ENCODE results near the gene TFPI.
"Not testable (repeated sequence)": the region's sequence is repeated elsewhere in the genome, so short reads cannot be mapped to it uniquely, and the experiment has no call there.

The TFPI gene

DNA sequence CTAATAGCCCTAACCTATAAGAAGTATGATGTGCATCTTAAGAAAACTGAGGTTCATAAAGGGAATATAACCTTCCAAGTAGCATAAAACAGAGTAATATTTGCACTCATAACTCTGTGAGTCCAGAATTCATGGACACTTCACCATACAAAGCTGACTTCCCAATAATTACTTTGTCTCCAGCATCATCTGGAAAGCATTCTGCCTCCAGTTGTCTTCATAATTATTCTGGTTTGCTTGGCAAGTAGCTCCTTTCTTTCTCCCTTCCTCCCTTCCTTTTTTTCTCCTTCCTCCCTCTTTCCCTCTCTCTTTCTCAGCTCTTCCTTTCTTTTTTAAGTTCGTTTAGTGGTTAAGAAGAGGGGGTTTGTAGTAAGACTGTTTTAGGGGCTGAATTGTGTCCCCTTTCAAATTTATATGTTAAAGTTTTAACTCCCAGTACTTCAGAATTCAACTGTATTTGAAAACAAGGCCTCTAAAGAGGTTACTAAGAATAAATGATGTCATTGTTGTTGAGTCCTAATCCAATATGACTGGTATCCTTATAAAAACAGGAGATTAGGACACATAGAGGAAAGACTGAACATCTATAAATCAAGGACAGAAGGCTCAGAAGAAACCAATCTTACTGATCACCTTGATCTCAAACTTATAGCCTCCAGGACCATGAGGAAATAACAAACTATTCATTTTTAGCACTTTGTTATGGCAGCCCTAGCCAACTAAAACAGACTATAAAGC lies 28.9 kb downstream of the TFPI start:
- WGBS (ENCODE audit: insufficient coverage) = no CpG with 5 or more reads among the region's 1 CpG
- DNase-seq = no peak
- no peak overlapping the region for H3K4me3 ChIP-seq (ENCODE audit: control insufficient read depth in 1 of 7, extremely low read depth in 1 of 7, insufficient read depth in 4 of 7, low read depth in 2 of 7, low read length in 6 of 7)
- H3K27me3 ChIP-seq (replicated peaks in 2 of 5; ENCODE audit: control insufficient read depth in 4 of 5, insufficient read depth in 5 of 5, low read length in 4 of 5) = no peaks in the 10 kb centered on the region
- CTCF ChIA-PET = interaction anchor here (1.0 to 1.3 kb wide), 3 partner anchors 22 to 55 kb away, joined by 3 to 5 read pairs (median 4); no protein-coding TSS in a partner anchor
- H3K4me1 ChIP-seq (ENCODE audit: control extremely low read depth in 1 of 4, control insufficient read depth in 4 of 4, insufficient read depth in 4 of 4, low read length in 3 of 4) = no peaks in the 10 kb centered on the region
- no peak overlapping the region for H3K27ac ChIP-seq (ENCODE audit: insufficient read depth in 1 of 2, low read depth in 1 of 2, low read length in 2 of 2, poor library complexity in 1 of 2, severe bottlenecking in 2 of 2)
- POLR2A ChIA-PET = no interaction called here
- H3K9me3 ChIP-seq (ENCODE audit: control extremely low read depth in 1 of 5, control insufficient read depth in 4 of 5, insufficient read depth in 2 of 5, low read depth in 1 of 5, low read length in 4 of 5) = peaks cover 0 to 5% (median 0%) of the 10 kb centered on the region in 5 experiments
- peaks cover 4 to 36% (median 16%) of the 10 kb centered on the region in 4 experiments for H3K36me3 ChIP-seq (ENCODE audit: control insufficient read depth in 4 of 4, insufficient read depth in 4 of 4, low read length in 3 of 4)

DNA sequence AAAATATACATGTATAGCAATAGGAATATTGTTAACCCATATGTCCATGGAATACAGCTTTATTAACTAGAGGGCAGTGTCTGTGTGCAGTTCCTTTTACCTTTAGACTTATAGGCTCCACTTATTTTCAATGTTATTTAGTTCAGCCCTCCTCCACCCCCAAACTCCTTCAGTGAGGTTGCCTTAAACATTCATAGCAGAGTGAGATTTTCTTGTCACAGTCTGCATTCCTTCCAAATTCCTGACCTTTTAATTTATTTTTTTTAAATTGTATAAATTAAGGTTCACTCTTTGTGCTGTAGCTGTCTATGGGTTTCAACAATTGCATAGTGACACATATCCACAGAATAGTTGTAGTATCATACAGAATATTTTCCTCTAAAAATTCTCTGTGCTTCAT lies 30.9 kb downstream of the TFPI start:
- peaks cover 4 to 40% (median 18%) of the 10 kb centered on the region in 4 experiments for H3K36me3 ChIP-seq (ENCODE audit: control insufficient read depth in 4 of 4, insufficient read depth in 4 of 4, low read length in 3 of 4)
- no peaks in the 10 kb centered on the region for H3K27me3 ChIP-seq (replicated peaks in 2 of 5; ENCODE audit: control insufficient read depth in 4 of 5, insufficient read depth in 5 of 5, low read length in 4 of 5)
- H3K9me3 ChIP-seq (ENCODE audit: control extremely low read depth in 1 of 5, control insufficient read depth in 4 of 5, insufficient read depth in 2 of 5, low read depth in 1 of 5, low read length in 4 of 5) = peaks cover 0 to 25% (median 5%) of the 10 kb centered on the region in 5 experiments
- CTCF ChIA-PET = no interaction called here
- H3K27ac ChIP-seq (ENCODE audit: insufficient read depth in 1 of 2, low read depth in 1 of 2, low read length in 2 of 2, poor library complexity in 1 of 2, severe bottlenecking in 2 of 2) = no peak overlapping the region
- no peak overlapping the region for H3K4me3 ChIP-seq (ENCODE audit: control insufficient read depth in 1 of 7, extremely low read depth in 1 of 7, insufficient read depth in 4 of 7, low read depth in 2 of 7, low read length in 6 of 7)
- no peaks in the 10 kb centered on the region for H3K4me1 ChIP-seq (ENCODE audit: control extremely low read depth in 1 of 4, control insufficient read depth in 4 of 4, insufficient read depth in 4 of 4, low read length in 3 of 4)
- POLR2A ChIA-PET = no interaction called here
- no peak for DNase-seq

DNA sequence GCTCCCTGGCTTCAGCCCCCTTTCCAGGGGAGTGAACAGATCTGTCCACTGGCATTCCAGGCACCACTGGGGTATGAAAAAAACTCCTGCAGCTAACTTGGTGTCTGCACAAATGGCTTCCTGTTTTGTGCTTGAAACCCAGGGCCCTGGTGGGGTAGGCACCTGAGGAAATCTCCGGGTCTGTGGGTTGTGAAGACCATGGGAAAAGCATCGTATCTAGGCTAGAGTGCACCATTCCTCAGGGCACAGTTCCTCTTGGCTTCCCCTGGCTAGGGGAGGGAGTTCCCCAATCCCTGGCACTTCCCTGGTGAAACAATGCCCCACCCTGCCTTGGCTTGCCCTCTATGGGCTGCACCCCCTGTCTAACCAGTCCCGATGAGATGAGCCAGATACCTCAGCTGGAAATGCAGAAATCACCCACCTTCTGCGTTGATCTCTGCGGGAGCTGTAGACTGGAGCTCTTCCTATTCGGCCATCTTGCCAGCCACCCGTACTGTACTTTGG lies 34.1 kb downstream of the TFPI start:
- 98% methylated on average over 5 of the region's 7 CpGs for WGBS (ENCODE audit: insufficient coverage)
- peaks cover 0 to 38% (median 5%) of the 10 kb centered on the region in 5 experiments for H3K9me3 ChIP-seq (ENCODE audit: control extremely low read depth in 1 of 5, control insufficient read depth in 4 of 5, insufficient read depth in 2 of 5, low read depth in 1 of 5, low read length in 4 of 5)
- H3K4me1 ChIP-seq (ENCODE audit: control extremely low read depth in 1 of 4, control insufficient read depth in 4 of 4, insufficient read depth in 4 of 4, low read length in 3 of 4) = no peaks in the 10 kb centered on the region
- CTCF ChIA-PET = interaction anchor here (1.3 to 1.5 kb wide), 3 partner anchors 8 to 20 kb away, joined by 4 to 5 read pairs (median 4); no protein-coding TSS in a partner anchor
- peaks cover 4 to 38% (median 15%) of the 10 kb centered on the region in 4 experiments for H3K36me3 ChIP-seq (ENCODE audit: control insufficient read depth in 4 of 4, insufficient read depth in 4 of 4, low read length in 3 of 4)
- no peaks in the 10 kb centered on the region for H3K27me3 ChIP-seq (replicated peaks in 2 of 5; ENCODE audit: control insufficient read depth in 4 of 5, insufficient read depth in 5 of 5, low read length in 4 of 5)
- H3K4me3 ChIP-seq (ENCODE audit: control insufficient read depth in 1 of 7, extremely low read depth in 1 of 7, insufficient read depth in 4 of 7, low read depth in 2 of 7, low read length in 6 of 7) = no peak overlapping the region
- no peak overlapping the region for H3K27ac ChIP-seq (ENCODE audit: insufficient read depth in 1 of 2, low read depth in 1 of 2, low read length in 2 of 2, poor library complexity in 1 of 2, severe bottlenecking in 2 of 2)
- POLR2A ChIA-PET = no interaction called here
- DNase-seq = no peak

DNA sequence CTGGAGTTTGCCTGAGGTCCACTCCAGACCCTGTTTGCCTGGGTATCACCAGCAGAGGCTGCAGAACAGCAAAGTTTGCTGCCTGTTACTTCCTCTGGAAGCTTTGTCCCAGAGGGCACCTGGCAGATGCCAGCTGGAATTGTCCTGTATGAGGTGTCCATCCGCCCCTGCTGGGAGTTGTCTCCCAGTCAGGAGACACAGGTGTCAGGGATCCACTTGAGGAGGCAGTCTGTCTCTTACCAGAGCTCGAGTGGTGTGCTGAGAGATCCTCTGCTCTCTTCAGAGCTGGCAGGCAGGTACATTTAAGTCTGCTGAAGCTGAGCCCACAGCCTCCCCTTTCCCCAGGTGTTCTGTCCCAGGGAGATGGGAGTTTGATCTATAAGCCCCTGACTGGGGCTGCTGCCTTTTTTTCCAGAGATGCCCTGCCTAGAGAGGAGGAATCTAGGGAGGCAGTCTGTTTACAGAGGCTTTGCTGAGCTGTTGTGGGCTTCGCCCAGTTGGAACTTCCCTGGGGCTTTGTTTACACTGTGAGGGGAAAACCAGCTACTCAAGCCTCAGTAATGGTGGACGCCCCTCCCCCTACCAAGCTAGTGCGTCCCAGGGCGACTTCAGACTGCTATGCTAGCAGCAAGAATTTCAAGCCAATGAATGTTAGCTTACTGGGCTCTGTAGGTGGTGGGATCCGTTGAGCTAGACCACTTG lies 34.7 kb downstream of the TFPI start:
- Histone ChIP-seq H3K36me3 (ENCODE audit: control insufficient read depth in 4 of 4, insufficient read depth in 4 of 4, low read length in 3 of 4) (peaks cover 4 to 34% (median 14%) of the 10 kb centered on the region in 4 experiments), H3K27me3 (replicated peaks in 2 of 5; ENCODE audit: control insufficient read depth in 4 of 5, insufficient read depth in 5 of 5, low read length in 4 of 5) (no peaks in the 10 kb centered on the region), H3K27ac (ENCODE audit: insufficient read depth in 1 of 2, low read depth in 1 of 2, low read length in 2 of 2, poor library complexity in 1 of 2, severe bottlenecking in 2 of 2) (no peak overlapping the region), H3K4me3 (ENCODE audit: control insufficient read depth in 1 of 7, extremely low read depth in 1 of 7, insufficient read depth in 4 of 7, low read depth in 2 of 7, low read length in 6 of 7) (no peak overlapping the region), H3K4me1 (ENCODE audit: control extremely low read depth in 1 of 4, control insufficient read depth in 4 of 4, insufficient read depth in 4 of 4, low read length in 3 of 4) (no peaks in the 10 kb centered on the region), H3K9me3 (ENCODE audit: control extremely low read depth in 1 of 5, control insufficient read depth in 4 of 5, insufficient read depth in 2 of 5, low read depth in 1 of 5, low read length in 4 of 5) (peaks cover 0 to 40% (median 5%) of the 10 kb centered on the region in 5 experiments)
- ChIA-PET CTCF (interaction anchor here (1.3 to 1.5 kb wide), 3 partner anchors 8 to 20 kb away, joined by 4 to 5 read pairs (median 4); no protein-coding TSS in a partner anchor), POLR2A (no interaction called here)
- DNase-seq = no peak
- 99% methylated on average over 7 of the region's 7 CpGs for whole genome bisulfite sequencing (ENCODE audit: insufficient coverage)

DNA sequence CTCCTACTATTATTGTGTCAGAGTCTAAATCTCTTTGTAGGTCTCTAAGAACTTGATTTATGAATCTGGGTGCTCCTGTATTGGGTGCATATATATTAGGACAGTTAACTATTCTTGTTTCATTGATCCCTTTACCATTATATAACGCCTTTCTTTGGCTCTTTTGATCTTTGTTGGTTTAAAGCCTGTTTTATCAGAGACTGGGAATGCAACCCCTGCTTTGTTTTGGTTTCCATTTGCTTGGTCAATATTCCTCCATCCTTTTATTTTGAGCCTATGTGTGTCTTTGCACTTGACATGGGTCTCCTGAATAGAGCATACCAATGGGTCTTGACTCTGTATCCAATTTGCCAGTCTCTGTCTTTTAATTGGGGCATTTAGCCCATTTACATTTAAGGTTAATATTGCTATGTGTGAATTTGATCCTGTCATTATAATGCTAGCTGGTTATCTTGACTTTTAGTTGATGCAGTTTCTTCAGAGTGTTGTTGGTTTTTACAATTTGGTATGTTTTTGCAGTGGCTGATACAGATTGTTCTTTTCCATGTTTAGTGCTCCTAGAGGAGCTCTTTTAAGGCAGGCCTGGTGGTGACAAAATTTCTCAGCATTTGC lies 36.4 kb downstream of the TFPI start:
- H3K4me1 ChIP-seq (ENCODE audit: control extremely low read depth in 1 of 4, control insufficient read depth in 4 of 4, insufficient read depth in 4 of 4, low read length in 3 of 4); H3K4me3 ChIP-seq (ENCODE audit: control insufficient read depth in 1 of 7, extremely low read depth in 1 of 7, insufficient read depth in 4 of 7, low read depth in 2 of 7, low read length in 6 of 7); POLR2A ChIA-PET; H3K27me3 ChIP-seq (replicated peaks in 2 of 5; ENCODE audit: control insufficient read depth in 4 of 5, insufficient read depth in 5 of 5, low read length in 4 of 5); DNase-seq; H3K27ac ChIP-seq (ENCODE audit: insufficient read depth in 1 of 2, low read depth in 1 of 2, low read length in 2 of 2, poor library complexity in 1 of 2, severe bottlenecking in 2 of 2): not testable (repeated sequence)
- WGBS (ENCODE audit: insufficient coverage) = no CpG with 5 or more reads among the region's 1 CpG
- CTCF ChIA-PET = interaction anchor here (1.2 to 1.4 kb wide), 3 partner anchors 14 to 18 kb away, joined by 3 to 4 read pairs (median 4); no protein-coding TSS in a partner anchor
- H3K36me3 ChIP-seq (ENCODE audit: control insufficient read depth in 4 of 4, insufficient read depth in 4 of 4, low read length in 3 of 4) = peaks cover 4 to 33% (median 14%) of the 10 kb centered on the region in 4 experiments
- H3K9me3 ChIP-seq (ENCODE audit: control extremely low read depth in 1 of 5, control insufficient read depth in 4 of 5, insufficient read depth in 2 of 5, low read depth in 1 of 5, low read length in 4 of 5) = peaks cover 2 to 40% (median 5%) of the 10 kb centered on the region in 5 experiments

DNA sequence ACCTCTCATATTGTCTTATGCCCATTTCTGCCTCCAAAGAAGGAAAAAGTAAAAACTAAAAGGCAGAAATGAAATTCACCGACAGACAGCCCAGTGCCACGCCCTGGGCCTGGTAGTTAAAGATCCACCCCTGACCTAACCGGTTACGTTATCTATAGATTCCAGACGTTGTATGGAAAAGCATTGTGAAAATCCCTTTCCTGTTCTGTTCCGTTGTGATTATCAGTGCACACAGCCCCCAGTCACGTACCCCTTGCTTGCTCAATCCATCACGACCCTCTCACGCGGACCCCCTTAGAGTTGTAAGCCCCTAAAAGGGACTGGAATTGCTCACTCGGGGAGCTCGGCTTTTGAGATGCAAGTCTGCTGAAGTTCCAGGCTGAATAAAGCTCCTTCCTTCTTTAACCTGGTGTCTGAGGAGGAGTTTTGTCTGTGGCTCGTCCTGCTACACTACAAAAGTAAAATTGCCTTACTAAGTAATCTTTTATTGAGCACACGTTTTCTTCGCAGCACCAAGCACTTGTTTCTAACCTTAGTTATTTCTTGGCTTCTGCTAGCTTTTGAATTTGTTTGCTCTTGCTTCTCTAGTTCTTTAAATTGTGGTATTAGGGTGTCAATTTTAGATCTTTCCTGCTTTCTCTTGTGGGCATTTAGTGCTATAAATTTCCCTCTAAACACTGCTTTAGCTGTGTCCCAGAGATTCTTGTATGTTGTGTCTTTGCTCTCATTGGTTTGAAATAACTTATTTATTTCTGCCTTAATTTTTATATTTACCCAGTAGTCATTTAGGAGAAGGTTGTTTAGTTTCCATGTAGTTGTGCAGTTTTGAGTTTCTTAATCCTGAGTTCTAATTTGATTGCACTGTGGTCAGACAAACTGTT lies 37.4 kb downstream of the TFPI start:
- H3K9me3 ChIP-seq (ENCODE audit: control extremely low read depth in 1 of 5, control insufficient read depth in 4 of 5, insufficient read depth in 2 of 5, low read depth in 1 of 5, low read length in 4 of 5) = peaks cover 2 to 40% (median 5%) of the 10 kb centered on the region in 5 experiments
- POLR2A ChIA-PET; H3K4me1 ChIP-seq (ENCODE audit: control extremely low read depth in 1 of 4, control insufficient read depth in 4 of 4, insufficient read depth in 4 of 4, low read length in 3 of 4); H3K4me3 ChIP-seq (ENCODE audit: control insufficient read depth in 1 of 7, extremely low read depth in 1 of 7, insufficient read depth in 4 of 7, low read depth in 2 of 7, low read length in 6 of 7); H3K27me3 ChIP-seq (replicated peaks in 2 of 5; ENCODE audit: control insufficient read depth in 4 of 5, insufficient read depth in 5 of 5, low read length in 4 of 5): not testable (repeated sequence)
- CTCF ChIA-PET = interaction anchor here (1.0 kb wide), 1 partner anchor 14 kb away, joined by 3 read pairs; no protein-coding TSS in a partner anchor
- WGBS (ENCODE audit: insufficient coverage) = 99% methylated on average over 8 of the region's 15 CpGs
- peaks cover 0 to 28% (median 12%) of the 10 kb centered on the region in 4 experiments for H3K36me3 ChIP-seq (ENCODE audit: control insufficient read depth in 4 of 4, insufficient read depth in 4 of 4, low read length in 3 of 4)
- H3K27ac ChIP-seq (ENCODE audit: insufficient read depth in 1 of 2, low read depth in 1 of 2, low read length in 2 of 2, poor library complexity in 1 of 2, severe bottlenecking in 2 of 2) = peak overlapping the region in 1 of 2 experiments; percentile 11
- peak in 1 of 3 donors; percentile 40 for DNase-seq
